IPS DF 19.7 (cell line): Measurements from ENCODE around the gene ZNF462.

ENCODE experiments used
- DNase-seq: peaks from one replicate; pipeline ENCODE4 v3.0.0-alpha.2; 2013; ENCODE audit warnings: low read depth, low spot score

Gene ZNF462

GRCh38 chr9:106925392-106925791 is 62.4 kb downstream of the ZNF462 start:
- DNase-seq: no peak

- no peak for DNase-seq
Measured at GRCh38 chr9:106927916-106928315, 65.0 kb downstream of the ZNF462 start.

- no peak for DNase-seq
Measured at GRCh38 chr9:106928350-106928749, 65.4 kb downstream of the ZNF462 start.

GRCh38 chr9:106929471-106930177 is 66.7 kb downstream of the ZNF462 start:
- no peak for DNase-seq

- DNase-seq: no peak
Measured at GRCh38 chr9:106930477-106930876, 67.5 kb downstream of the ZNF462 start.

- no peak for DNase-seq
Measured at GRCh38 chr9:106931466-106931865, 68.5 kb downstream of the ZNF462 start.

GRCh38 chr9:106932178-106932577 is 69.2 kb downstream of the ZNF462 start:
- DNase-seq: no peak

GRCh38 chr9:106932675-106933074 is 69.7 kb downstream of the ZNF462 start:
- DNase-seq: no peak

- no peak for DNase-seq
Measured at GRCh38 chr9:106933470-106933869, 70.5 kb downstream of the ZNF462 start.

GRCh38 chr9:106934442-106935238 is 71.7 kb downstream of the ZNF462 start:
- DNase-seq: no peak

GRCh38 chr9:106936680-106937079 is 73.7 kb downstream of the ZNF462 start:
- no peak for DNase-seq

GRCh38 chr9:106941916-106942315 is 79.0 kb downstream of the ZNF462 start:
- DNase-seq: no peak

- DNase-seq: no peak
Measured at GRCh38 chr9:106945727-106946660, 83.0 kb downstream of the ZNF462 start.

- no peak for DNase-seq
Measured at GRCh38 chr9:106947106-106947900, 84.3 kb downstream of the ZNF462 start.

GRCh38 chr9:106953174-106953573 is 90.2 kb downstream of the ZNF462 start:
- DNase-seq: no peak

- DNase-seq: no peak
Measured at GRCh38 chr9:106954558-106954957, 91.6 kb downstream of the ZNF462 start.

- DNase-seq: no peak
Measured at GRCh38 chr9:106954974-106955850, 92.2 kb downstream of the ZNF462 start.

GRCh38 chr9:106956971-106957370 is 94.0 kb downstream of the ZNF462 start:
- no peak for DNase-seq

- no peak for DNase-seq
Measured at GRCh38 chr9:106958955-106959657, 96.1 kb downstream of the ZNF462 start.

- no peak for DNase-seq
Measured at GRCh38 chr9:106960258-106960657, 97.3 kb downstream of the ZNF462 start.
